Superior temporal gyrus (tissue), 1 donor: ENCODE measurements around the gene ANKRD65.
"Not testable (repeated sequence)": the region's sequence is repeated elsewhere in the genome, so short reads cannot be mapped to it uniquely, and the experiment has no call there.

Source experiments
- DNase-seq: peaks from one replicate; pipeline ENCODE4 v3.0.0-alpha.2; 2016; ENCODE audit errors: extremely low spot score

The ANKRD65 gene

DNA sequence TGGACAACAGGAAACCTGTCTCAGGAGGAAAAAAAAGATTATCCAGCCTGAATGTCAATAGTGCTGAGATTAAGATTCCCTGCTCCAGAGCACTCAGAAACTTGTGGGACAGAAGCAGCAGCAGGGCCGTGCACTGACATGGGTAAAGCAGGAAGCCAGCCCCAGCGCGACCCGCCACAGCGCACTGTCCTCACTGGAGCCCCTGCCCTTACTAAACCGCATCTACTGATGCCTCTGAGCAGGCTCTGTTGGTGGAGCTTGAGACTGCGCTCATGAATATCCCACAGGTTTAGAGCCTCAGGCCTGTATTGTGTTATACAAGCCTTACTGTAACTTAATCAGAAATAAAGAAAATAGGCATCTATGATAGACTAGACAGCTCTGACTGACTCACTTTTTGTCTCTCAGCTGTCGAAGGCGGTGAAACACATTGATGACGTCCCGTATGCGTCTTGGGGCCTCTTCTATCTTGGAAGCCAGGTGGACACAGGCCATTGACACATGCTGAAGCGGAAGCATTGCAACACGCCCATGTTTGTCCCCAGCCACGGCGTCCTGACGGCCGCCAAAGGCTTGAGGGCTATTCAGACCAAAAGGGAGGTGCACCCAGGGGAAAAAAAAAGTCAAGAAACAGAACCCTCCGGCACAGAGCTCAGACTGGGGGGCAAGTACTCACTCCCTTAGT is 23.1 kb downstream of the ANKRD65 start:
- no peak for DNase-seq

DNA sequence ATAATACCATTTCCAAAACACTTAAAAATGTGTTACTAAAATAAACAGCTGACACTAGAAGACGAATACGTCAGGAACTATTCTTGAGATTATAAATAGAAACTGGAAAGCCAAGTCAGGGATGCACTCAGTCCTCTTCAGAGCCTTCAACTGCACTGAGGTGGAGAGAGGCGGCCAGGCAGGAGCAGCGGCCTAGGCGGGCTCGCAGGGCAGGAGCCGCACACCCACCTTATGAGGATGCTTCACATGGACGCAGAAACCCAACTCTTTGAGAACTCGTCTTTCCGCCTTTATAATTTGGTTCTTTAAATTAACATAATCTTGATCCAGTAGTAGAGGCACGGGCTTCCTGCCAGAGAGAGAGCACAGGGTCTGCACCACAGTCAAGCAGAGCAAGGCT is 25.9 kb downstream of the ANKRD65 start:
- no peak for DNase-seq

DNA sequence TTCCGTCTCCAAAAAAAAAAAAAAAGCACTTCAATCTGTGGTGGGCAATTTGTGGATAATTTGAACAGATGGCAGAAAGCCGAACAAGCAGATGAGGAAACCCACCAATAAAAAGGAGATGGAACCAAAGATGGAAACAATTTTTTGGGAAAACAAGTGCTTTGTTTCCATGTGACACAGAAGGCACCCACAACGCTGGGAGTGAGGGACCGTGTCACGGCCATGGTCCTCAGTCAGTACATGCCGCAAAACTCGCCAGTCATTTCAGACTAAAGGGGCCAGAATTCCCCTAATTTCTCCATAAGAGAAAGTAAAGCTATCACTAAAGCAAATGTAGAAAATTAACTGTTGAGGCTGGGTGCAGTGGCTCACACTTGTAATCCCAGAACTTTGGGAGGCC is 27.0 kb downstream of the ANKRD65 start:
- no peak for DNase-seq

DNA sequence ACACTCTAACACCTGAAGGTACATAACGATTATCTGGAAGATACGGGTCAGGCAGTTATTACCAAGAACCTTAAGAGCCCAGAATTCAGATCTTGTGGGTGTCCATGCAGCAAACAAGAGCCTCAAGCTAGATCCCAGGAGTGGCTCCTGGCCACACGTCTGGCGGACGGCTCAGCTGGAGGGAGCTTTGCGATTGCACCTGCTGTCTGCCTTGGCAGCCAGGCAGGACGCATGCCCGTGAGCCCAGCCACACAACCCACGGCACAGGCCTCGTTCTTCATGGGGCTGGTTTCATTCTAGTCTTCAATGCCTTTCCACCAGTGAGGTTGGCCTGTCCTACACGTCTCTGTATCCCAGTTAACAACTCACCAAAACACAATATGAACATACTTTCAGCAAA is 27.6 kb downstream of the ANKRD65 start:
- no peak for DNase-seq

DNA sequence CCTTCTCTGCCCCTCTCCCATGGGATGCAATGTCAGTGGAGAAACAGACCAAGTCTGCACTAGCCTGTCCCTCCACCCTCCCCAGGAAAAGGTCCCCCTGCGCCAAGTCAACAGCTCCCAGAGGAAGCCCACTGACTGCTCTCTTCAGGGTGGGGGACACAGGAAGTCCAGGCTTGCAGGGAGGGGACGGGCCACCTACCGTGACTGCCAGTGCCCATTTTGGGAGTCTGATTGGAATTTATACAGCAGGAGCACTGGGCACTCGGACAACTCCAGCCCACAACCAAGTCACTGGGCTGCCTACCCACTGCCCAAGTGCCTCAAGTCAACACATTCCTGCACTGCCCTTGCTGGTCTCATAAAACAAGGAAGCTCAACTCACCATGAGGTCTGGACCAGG is 28.1 kb downstream of the ANKRD65 start:
- DNase-seq, result no peak

DNA sequence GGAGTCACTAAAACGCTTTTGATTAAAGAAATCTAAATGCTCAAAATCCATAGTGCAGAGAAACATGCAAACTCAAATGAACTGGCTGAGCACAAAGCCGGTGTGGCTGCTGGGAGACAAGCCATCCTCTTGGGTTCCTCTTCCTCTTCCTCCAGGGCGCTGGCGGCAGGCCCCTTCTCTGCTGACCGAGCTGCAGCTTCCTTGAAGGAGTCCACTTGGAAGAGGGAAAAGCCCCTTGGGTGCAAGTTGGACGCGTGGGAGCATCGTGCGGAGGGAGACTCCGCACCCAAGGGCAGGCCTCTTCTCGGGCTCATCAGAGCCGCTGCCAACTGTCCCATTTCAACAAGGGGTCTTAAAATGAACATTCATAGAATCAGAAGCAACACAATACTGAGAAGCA is 29.9 kb downstream of the ANKRD65 start:
- DNase-seq, result no peak

DNA sequence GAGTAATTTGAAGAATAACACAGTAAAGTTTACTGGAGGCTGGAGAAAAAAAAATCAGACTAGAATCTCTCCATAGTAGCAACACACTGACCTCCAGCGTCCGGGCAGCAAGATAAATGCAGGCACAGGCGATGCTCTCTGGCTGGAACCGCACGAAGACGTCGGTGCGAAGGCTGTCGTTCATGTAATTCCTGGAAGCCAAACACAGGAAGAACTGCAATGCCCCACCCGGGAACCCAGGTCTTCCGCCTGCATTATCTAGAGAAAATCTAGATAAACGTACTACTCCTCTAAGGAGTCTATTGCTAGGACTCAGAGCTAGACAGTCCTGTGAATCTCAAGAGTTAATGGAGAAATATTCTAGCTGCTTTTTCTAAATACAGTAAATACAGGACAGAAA is 30.4 kb downstream of the ANKRD65 start:
- DNase-seq, result no peak

DNA sequence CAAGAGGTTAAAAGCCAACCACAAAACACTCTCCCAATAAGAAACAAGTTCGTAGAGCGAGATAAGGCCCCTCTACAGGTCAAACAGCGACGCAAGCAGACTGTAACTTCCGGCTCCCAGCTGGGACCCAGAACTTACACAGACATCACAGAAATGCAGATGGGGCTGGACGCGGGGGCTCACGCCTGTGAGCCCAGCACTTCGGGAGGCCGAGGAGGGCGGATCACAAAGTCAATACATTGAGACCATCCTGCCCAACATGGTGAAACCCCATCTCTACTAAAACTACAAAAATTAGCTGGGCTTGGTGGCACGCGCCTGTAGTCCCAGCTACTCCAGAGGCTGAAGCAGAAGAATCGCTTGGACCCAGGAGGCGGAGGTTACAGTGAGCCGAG is 33.0 kb downstream of the ANKRD65 start:
- DNase-seq, result no peak

DNA sequence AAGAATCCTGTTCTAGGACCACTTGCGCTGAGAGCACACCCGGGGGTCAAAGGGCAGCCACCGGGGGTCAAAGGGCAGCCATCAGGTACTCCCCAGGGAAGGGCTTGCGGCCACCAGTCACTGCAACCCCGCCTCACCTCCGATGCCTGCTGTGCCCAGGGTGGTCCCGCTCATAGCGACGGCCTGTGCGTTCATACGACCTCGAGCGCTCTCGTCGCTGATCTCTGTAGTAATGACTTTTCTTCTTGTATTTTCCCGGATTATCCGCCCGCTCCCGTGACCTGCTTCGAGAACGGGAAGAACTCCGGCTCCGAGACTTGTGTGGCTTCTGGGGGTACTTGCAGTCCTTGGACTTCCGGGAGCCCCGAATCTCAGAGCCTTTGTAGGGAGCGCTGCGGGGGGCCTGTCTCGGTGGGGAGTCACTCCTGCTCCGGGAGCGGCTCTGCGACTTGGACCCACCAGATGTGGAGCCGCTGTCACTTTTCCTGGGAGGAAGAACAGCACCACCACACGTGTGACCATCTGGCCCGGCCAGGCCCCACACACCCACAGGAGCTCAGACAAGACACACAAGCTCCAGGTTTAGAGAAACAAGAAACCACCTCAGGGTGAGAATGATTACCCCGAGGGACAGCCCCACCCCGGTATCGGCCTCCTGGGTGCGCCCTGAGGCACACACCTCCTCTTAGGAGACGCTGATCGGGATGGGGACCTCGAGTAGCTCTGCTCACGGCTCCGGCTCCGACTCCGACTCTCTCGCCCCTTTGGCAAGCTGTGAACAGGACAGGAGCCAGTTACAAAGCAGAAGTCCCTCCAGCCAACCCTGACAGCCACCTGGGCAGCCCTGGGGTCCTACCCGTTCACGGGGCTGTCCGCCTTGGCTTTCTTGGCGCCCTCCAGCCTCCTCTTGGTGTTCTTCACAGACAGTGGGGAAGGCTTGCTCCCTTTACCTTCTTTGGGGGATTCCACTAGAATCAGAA is 33.7 kb downstream of the ANKRD65 start:
- DNase-seq, result no peak

DNA sequence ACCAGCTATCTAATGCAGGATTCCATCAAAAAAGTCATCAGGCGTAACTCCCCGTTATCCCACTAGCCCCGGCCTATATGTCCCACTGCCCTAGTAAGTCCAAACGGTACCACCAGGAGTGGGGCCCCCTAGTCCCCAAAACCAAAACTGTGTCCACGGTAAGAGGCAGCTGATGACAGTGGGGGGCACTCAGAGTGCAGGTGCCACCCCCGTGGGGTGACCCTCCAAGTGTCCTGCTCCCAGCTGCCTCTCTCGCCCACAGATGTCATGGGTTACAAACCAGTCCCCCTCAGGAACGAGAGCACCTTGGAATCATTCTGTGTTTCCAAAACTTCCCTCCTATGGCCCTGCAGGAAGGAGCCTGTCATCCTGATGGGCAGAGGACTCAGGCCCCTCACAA is 35.1 kb downstream of the ANKRD65 start:
- no peak for DNase-seq

DNA sequence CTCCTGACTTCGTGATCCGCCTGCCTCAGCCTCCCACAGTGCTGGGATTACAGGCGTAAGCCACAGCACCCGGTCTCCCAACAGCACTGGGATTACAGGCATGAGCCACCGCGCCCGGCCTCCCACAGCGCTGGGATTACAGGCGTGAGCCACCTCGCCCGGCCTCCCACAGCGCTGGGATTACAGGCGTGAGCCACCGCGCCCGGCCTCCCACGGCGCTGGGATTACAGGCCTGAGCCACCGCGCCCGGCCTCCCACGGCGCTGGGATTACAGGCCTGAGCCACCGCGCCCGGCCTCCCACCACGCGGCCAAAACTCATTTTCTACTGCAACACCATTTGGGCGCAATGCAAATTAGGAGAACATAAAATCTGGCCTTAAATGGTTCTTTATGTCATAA is 35.7 kb downstream of the ANKRD65 start:
- DNase-seq, result not testable (repeated sequence)

DNA sequence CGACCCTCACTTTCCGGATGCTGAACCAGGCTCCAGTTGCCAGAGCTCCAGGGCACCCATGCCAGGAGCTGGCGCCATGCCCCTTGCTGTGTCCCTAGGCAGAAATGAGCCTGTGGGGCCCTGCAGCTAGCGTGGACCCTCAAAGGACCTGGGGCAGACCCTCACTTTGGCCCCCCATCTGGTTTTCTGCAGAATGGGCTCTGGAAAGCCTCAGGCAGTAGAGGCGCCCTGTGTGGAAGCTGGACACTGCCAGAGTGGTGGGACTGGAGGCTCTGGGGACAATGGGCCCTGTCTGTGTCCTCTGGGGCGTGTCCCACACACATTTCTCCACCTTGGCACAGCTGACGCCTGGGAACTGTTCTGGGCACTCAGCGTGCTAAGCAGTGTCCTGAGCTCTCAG is 39.8 kb downstream of the ANKRD65 start:
- no peak for DNase-seq

DNA sequence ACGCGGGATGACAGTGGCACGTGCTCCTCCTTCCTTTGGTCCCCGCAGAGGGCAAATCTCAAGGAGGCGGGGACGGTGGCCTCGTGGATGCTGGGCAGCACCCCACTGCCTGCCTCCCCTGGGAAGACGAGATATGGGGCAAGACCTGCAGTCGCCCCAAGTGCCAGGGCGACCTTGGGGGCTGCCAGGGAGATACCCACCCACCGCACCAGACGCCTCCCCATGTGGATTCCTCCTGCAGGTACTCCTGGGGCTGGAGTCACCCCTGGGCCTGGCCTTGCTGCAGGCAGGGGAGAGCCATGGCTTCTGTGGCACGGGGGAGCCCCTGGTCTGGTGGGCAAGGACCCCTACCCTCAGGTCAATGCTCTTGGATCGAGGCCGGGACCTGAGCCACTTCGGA is 40.2 kb downstream of the ANKRD65 start:
- no peak for DNase-seq

DNA sequence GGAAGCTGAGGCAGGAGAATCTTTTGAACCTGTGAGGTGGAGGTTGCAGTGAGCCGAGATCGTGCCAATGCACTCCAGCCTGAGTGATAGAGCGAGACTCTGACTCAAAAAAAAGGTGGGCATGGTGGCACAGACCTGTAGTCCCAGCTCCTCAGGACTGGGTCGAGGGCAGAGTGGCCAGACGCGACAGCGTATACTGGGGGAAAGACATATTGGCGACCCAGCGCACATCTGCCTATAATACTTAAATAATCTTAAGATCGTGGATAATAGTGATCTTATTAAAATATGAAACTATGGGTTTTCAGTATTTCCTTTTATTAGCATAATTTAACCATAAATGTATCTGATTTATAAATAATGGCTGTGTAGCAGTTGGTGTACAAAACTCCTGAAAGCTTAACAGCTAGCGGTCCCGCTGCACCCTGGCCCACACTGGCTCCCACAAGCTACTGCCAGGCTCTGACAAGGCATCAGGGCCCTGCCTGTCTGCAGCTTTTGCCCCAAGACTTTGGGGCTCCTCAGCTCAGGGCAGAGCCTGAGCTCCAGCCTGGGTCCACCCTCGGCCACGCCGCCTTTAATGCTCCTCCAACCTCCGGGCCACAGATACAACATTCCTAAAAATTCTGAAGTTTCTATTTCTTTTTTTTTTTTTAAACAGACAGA is 43.4 kb downstream of the ANKRD65 start:
- DNase-seq, result no peak

DNA sequence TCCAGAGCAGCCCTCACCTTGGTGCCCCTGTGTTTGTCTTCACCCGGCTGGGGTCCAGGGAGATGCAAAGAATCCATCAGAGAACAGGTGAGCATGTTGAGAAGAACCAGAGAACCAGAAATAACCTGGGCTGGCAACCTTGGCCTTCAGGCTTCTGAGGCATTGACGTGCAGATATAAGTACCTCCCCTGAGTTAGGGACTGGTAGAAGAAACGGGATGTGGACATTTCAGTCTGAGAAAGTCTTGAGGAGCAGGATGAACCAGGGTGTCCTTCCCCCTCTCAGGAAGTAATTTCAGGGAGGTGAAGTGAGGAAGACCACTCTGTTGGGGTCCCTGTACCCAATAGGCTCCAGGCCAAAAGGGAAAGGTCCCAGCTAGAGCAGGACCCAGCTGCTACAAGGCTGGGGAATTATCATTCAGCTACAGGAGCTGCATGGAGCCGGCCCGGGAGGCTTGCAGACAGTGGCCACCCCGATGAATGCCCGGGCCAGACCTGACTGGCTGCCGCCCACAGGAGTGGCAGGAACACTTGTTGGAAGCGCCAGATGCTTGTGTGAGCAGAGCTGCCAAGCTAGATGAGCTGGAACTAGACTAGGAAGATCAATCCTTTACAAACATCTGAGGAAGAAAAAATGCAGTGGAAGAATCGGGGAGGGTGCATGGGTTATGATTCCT is 44.4 kb downstream of the ANKRD65 start:
- no peak for DNase-seq

DNA sequence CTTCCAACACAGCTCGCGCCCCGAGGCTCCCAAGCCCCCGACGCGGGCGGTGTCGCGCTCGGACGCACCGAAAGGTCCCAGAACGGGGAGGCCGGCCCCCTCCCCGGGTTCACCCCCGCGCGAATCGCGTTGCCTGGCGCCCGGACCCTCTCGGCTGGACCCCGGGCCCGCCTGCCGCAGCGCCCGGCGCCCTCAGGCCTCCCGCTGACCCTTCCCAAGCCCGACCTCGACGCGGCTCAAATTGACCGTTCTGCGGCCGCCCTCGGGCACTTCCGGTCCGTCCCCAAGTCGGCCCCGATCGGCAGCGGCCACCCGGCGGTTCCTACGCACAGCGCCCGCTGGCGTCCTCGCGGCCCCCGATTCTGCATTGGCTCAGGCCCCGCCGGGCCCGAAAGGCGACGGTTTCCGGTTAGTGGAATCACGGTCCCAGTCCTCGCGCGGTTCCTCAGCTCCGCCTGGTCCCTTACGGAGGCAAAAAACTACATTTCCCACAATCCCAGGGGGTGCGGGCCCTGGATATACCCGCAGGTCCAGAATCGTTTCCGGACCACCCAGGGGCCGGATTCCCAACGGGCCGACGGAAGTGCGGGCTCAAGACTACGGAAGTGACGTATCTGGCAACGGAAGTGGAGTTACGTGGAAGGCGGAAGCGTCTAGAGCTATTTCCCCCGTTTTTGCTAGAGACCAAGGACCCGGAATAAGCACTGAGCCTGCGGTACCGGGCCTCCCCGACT is 46.0 kb downstream of the ANKRD65 start, which contains the start of gene AURKAIP1:
AURKAIP1 (minus strand) TSS at position 279 of the 734 bp plus-strand sequence. CDS start 451 bp downstream, outside the sequence.
- DNase-seq, result peak; percentile 100

DNA sequence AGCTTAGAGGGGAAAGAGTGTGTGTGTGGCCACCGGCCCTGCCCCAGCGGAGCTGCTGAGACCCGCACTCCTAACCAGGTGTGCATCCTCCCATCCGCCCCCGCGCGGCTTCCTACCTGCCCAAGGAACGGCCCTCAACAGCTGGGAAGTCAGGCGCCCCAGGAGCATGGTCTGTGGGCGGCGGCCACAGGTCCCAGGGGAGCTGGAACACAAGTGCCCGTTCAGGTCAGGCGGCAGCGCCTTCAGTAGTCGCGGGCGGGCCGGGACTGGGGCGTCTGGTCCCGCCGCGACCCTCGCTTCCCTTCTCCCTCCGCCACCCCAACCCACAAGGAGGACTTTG is 46.5 kb downstream of the ANKRD65 start:
- DNase-seq, result no peak

DNA sequence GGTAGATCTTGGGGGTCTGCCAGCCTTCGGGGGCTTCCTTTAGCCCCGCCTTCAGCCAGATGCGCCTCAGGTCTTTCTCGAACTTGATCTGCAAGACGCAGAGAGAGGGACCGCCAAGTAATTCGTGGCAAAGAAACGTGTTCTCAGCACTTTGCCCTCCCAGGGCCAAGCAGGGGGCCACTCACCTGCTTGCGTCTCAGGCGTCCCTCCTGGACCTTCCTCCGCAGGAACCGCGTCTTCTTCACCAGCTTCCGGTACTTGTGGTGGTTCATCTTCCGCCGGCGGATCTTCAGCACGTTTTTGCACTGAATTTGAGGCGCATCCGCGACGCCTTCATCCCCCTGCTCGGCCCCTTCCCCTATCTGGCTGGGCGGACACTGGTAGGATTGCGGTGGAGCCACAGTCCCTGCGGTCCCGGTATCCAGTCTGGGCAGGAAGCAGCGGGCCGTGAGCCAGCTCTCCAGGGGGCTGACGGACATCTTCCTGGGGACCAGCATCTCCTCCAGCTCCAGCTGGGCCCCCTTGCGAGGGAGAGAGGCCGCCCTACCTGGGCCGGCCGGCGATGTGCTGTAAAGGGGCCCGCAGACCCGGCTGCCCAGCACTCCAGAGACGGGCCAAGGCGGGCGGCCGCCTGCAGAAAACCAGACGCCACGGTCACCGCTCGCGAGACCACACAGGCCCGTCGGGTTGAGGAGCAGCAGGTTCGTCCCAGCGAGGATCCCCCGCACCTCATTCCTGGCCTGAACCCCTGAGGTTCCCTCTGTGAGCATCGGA is 47.1 kb downstream of the ANKRD65 start:
- DNase-seq, result no peak

DNA sequence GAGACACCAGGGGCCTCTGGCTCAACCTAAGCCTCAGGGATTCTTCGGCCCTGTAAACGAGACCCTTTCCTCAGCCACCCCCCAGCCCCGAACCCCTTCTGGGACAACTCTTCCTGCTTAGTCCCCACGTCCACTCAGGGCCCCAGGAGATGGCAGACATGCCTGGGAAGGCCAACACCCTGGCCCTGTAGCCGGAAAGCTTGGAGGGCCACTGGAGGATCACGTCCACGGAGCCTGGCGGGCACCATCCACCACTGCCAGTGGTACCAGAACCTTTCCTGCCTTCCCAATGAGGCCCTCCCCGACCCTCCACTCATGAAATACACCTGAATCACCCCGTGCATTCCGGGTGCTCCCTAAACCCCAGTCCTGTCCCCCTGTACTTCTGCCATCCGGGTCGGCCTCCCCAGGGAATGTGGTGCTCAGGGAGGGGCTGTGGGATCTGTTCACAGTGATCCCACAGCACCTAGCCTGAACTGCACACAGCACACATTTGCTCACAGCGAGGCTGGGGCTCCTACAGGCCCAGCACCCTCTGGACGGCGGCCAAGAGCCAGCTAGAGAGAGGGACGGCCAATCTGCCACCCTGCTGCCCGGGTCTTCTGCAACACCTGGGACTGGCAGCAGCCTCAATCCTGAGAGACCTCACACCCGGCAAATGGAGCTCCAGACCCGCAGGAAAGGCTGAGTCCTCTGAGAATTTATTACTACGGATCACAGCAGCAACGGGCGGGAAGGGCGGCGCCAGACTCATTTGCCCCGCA is 47.8 kb downstream of the ANKRD65 start:
- no peak for DNase-seq
